HG02588 (cell line): Measurements from ENCODE around the gene BARD1.
"Not testable (repeated sequence)": the region's sequence is repeated elsewhere in the genome, so short reads cannot be mapped to it uniquely, and the experiment has no call there.

ENCODE experiments used
- ATAC-seq: cut with Tn5 transposase; IDR thresholded peaks from one replicate; pipeline ENCODE4 v1.9.1; 2021; ENCODE audit warnings: mild to moderate bottlenecking, moderate library complexity; ENCODE audit not compliant: unreplicated experiment

Gene BARD1

DNA sequence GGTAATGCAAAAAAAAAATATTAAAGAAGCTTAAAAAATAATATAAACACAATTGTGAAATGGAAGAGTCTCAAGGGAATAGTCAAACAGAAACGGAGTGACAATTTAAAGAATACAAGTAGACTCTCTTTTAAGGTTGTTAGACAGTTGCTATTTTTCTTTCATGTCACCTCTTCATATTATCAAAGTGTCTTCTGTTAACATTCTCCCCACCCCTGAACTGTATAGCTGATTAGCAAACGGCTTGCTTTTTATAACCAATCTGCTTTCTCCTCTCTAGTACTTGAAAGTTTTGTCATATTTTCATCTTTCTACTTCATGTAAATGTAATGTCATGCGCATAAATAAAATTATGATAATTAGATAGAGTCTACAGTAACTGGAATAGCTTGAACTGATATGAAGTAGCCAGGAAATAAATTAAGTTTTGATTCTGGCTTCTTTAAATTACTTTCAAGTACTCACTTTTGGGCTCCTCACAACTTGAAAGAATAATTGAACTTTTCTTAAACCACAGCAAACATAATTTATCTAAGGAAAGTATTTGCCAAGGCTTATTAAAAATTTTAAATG, 37.0 kb downstream of the BARD1 start:
- ATAC-seq, result no peak

DNA sequence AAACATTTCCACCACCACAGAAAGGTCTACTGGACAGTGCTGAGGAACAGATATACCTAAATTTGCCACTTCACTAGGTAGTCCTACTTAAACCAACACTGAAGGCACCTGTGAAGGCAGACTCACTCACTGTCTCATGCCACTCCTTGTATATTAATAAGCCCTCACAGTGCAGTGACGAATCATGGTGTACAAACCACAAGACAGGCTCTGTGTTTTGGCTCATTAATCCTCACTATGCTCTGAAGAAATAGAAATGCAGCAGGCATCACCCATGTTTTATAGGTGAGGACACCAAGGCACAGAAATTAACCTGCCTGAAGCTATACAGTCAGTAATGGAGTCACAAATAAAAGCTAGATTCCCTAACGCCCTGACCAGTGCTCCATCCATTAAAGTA, 44.3 kb downstream of the BARD1 start:
- no peak for ATAC-seq

DNA sequence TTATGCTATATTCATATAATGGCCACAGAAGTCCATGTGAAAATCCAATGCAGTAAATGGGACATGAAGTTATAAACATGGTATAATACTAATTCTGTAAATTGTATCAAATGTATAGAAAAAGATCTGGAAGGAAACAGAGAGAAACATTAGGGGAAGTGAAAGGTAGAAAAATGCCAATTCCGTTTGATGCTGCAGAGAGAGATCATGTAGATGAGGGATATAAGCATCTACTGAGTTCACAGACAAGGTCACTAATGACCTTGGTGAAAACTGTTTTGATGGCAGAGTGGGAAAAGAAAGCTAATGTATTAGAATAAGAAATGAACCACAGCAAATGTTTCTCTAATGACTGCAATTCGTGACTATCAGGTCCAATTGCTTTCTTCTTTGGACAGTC, 56.0 kb downstream of the BARD1 start:
- no peak for ATAC-seq

GRCh38 chr2:214750529-214750928, 59.0 kb downstream of the BARD1 start:
- no peak for ATAC-seq

DNA sequence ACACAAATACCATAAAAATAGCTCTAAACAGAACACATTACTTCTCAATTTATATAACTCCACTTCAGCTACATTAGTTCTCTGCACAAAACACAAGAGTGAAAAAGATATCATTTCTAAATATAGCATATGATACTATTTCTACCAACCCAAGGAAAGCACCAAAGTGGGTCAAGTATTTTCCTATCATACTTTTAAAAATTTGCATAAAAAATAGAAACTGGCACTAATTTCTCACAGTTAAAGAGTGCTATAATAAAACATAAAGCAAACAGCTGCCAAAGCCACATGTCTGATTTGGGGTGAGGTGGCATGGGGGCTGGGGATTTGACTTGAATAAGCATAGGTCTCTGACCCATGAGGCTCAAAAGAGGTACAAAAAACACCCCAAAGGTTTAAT, 61.5 kb downstream of the BARD1 start:
- ATAC-seq, result peak; percentile 37

- ATAC-seq, result no peak
These were observed 67.4 kb downstream of the BARD1 start for GRCh38 chr2:214742119-214742518.

- ATAC-seq, result no peak
These were observed 68.6 kb downstream of the BARD1 start for GRCh38 chr2:214740867-214741395.

DNA sequence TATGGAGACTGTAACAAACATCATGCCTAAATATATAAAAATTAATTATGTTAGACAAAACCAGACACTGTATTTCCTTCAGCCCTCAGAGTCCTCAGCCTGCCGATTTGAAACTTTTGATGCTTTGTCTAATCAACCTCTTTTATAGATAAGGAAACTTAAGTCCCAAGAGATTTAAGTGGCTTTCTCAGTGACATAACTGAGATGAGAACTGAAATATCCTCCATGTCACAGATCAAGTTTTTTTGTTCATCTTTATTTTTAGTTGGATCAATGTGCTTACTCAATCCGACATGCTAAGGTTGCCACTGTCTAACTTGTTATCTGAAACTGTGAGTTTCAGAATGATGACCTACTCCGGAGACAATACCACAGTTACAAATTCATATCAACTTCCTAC, 72.3 kb downstream of the BARD1 start:
- ATAC-seq, result peak; percentile 98

DNA sequence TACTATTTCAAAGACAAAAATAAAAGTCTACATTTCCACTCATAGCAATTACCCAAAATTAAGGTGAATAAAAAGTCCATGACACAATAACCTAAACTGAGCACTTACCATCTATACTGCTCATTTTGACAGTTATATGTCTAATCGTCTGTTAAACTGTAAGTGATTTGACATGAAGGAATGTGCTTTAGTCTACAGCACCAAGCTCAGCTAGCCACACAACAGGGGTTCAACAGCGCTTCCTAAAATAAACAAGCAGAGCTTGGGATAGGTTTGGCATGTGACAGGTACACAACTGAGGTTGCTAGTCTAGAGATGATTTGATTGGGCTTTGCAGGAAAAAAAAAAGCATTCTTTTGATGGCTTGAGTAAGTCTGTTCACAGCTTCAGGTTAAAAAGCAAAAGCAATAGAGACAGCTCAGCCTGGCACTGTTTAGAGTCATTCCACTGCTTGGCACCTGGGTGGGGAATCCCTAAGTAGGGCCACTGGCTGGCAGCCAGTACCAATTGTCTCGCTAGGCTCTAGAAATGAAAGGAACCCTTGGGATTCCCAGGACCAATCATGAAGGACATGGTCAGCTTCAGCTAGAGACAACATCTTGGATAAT, 78.6 kb downstream of the BARD1 start:
- ATAC-seq, result no peak

DNA sequence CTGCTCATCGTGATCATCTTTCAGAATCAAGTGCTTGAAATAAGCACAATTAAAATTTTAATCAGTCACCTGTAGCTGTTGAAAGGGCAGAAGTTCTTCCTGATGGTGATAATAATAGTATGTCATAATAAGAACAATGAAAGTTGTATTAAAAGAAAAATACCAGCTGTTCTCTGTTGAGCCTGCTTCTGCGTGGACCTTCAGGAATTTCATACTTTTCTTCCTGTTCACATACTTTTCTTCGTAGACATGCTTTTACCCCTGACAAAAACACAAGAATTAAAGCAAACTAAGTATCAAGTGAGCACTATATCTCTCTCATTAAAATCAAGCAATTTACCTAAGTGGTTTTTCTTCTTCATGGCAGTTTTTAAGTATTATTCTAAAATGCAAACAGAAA, 79.2 kb downstream of the BARD1 start:
- ATAC-seq, result no peak

- ATAC-seq, result no peak
These were observed 84.7 kb downstream of the BARD1 start for GRCh38 chr2:214724741-214725140.

DNA sequence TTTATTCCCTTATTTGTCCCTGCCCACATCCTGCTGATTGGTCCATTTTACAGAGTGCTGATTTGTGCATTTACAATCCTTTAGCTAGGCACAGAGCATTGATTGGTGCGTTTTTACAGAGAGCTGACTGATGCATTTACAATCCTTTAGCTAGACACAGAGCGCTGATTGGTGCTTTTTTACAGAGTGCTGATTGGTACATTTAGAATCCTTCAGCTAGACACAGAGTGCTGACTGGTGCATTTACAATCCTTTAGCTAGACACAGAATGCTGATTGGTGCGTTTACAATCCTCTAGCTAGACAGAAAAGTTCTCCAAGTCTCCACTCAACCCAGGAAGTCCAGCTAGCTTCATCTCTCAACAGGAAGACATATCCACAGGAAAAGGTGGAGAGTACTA, 91.6 kb downstream of the BARD1 start:
- not testable (repeated sequence) for ATAC-seq

DNA sequence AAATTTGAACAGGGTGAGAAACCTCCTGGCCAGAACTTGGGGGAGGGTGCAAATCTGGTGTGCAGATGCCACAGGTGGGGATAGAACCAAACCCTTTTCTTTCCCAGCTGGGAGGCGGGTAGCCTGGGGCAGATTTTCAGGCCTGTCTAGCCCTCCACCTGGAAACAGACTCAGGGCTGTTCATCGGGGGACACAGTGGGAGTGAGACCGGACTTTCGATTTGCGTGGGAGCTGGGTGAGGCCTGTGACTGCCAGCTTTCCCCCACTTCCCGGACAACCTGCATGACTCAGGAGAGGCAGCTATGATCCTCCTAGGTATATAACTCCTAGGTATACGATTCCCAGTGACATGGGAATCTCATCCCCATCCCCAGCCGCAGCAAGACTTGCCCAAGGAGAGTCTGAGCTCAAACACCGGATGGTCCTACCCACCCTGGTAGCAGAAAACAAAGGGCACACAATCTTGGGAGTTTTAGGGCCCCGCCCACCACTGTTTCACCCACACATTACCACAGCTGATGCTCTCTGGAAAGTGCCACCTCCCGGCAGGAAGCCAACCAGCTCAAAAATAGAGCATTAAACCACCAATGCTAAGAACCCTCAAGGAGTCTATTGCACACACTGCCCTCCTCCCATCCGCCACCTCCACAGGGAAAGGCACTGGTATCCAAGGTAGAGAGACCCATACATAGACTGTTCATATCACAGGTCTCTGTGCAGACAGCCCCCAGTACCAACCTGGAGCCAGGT, 92.5 kb downstream of the BARD1 start:
- ATAC-seq, result no peak

- no peak for ATAC-seq
These were observed 94.5 kb downstream of the BARD1 start for GRCh38 chr2:214715025-214715424.

- no peak for ATAC-seq
These were observed 96.2 kb downstream of the BARD1 start for GRCh38 chr2:214713080-214713830.

GRCh38 chr2:214710729-214711128, 98.8 kb downstream of the BARD1 start:
- ATAC-seq, result no peak

DNA sequence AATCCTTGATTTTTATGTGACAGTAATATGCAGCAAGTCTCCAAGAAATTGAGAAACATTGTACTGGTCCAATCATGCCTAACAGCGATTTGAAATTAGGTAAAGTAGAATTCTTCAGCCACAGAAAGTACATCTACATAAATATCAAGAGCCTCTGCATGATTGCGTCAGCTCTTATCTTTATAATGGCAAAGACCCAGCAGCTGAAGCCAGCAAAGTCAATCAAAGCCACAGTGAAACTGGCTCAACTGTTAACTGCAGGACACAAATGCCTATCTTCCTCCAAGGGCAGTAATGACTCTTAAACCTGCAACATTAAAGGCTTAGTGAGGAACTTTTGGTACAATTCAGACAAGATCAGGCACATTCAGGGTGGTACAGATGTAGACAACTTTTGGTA, 102.5 kb downstream of the BARD1 start:
- ATAC-seq, result no peak

DNA sequence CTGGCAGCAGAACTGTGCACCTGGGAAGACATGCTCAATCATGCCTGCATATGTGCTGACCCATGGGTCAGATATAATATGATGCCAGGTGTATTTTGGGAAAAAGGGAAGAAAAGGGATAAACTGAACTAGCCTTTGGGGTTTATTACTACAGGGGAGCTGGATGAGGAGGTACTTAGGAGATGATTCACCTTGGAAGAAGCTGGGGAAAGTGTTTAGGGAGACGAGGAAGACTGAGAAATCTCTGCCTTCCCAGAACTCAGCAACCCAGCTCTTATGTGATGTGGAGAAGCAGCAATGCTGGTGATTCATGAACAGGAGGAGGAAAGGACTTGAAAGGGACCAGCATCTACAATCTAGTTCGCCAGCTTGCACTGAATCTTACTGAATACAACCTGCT, 110.2 kb downstream of the BARD1 start:
- no peak for ATAC-seq

GRCh38 chr2:214696681-214697080, 112.8 kb downstream of the BARD1 start:
- no peak for ATAC-seq

DNA sequence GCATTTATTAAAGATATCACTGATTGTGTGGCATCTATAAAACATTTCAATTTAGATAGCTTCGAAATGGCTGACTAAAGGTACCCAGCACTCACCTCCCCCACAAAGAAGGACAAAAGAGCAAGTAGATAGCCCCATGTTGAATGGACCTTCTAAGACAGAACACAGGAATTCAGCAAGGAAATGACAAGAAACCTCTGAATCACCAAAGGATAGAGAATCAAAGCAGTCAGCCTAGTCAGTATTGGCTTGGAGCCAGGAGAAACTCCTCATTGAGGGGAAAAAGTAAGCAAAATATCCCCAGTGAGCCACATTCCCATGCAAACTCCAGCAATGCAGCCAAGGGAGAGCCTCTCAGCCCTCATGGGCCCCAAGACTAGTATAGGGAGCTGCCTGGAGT, 113.7 kb downstream of the BARD1 start:
- no peak for ATAC-seq

DNA sequence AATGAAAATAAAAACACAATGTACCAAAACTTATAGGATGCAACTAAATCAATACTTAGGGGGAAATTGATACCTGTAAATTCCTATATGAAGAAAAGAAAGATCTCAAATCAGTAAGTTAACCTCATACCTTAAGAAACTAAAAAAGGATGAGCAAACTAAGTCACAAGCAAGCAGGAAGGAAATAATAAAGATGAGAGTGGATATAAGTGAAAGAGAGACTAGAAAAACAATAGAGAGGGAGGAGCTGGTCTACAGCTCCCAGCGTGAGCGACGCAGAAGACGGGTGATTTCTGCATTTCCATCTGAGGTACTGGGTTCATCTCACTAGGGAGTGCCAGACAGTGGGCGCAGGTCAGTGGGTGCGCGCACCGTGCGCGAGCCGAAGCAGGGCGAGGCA, 125.9 kb downstream of the BARD1 start:
- not testable (repeated sequence) for ATAC-seq
